ENCODE results near the gene GCAT. TPM values are rescaled to one million over a fixed set of nuclear protein-coding genes. Genes with fewer than 3 reads are reported as not detected.
"Not testable (repeated sequence)": the region's sequence is repeated elsewhere in the genome, so short reads cannot be mapped to it uniquely, and the experiment has no call there.

GCAT gene
- total and polyA plus RNA-seq, 9 of the 15 experiments (the other 6 are each of a cell fraction or from before 2014, with no cell fraction given): 1.9 to 69.9 (median 26.4) TPM

GRCh38 chr22:37797874-37798500, 9.7 kb upstream of the GCAT start (continued):
- TF ChIP-seq, protein P1, sequence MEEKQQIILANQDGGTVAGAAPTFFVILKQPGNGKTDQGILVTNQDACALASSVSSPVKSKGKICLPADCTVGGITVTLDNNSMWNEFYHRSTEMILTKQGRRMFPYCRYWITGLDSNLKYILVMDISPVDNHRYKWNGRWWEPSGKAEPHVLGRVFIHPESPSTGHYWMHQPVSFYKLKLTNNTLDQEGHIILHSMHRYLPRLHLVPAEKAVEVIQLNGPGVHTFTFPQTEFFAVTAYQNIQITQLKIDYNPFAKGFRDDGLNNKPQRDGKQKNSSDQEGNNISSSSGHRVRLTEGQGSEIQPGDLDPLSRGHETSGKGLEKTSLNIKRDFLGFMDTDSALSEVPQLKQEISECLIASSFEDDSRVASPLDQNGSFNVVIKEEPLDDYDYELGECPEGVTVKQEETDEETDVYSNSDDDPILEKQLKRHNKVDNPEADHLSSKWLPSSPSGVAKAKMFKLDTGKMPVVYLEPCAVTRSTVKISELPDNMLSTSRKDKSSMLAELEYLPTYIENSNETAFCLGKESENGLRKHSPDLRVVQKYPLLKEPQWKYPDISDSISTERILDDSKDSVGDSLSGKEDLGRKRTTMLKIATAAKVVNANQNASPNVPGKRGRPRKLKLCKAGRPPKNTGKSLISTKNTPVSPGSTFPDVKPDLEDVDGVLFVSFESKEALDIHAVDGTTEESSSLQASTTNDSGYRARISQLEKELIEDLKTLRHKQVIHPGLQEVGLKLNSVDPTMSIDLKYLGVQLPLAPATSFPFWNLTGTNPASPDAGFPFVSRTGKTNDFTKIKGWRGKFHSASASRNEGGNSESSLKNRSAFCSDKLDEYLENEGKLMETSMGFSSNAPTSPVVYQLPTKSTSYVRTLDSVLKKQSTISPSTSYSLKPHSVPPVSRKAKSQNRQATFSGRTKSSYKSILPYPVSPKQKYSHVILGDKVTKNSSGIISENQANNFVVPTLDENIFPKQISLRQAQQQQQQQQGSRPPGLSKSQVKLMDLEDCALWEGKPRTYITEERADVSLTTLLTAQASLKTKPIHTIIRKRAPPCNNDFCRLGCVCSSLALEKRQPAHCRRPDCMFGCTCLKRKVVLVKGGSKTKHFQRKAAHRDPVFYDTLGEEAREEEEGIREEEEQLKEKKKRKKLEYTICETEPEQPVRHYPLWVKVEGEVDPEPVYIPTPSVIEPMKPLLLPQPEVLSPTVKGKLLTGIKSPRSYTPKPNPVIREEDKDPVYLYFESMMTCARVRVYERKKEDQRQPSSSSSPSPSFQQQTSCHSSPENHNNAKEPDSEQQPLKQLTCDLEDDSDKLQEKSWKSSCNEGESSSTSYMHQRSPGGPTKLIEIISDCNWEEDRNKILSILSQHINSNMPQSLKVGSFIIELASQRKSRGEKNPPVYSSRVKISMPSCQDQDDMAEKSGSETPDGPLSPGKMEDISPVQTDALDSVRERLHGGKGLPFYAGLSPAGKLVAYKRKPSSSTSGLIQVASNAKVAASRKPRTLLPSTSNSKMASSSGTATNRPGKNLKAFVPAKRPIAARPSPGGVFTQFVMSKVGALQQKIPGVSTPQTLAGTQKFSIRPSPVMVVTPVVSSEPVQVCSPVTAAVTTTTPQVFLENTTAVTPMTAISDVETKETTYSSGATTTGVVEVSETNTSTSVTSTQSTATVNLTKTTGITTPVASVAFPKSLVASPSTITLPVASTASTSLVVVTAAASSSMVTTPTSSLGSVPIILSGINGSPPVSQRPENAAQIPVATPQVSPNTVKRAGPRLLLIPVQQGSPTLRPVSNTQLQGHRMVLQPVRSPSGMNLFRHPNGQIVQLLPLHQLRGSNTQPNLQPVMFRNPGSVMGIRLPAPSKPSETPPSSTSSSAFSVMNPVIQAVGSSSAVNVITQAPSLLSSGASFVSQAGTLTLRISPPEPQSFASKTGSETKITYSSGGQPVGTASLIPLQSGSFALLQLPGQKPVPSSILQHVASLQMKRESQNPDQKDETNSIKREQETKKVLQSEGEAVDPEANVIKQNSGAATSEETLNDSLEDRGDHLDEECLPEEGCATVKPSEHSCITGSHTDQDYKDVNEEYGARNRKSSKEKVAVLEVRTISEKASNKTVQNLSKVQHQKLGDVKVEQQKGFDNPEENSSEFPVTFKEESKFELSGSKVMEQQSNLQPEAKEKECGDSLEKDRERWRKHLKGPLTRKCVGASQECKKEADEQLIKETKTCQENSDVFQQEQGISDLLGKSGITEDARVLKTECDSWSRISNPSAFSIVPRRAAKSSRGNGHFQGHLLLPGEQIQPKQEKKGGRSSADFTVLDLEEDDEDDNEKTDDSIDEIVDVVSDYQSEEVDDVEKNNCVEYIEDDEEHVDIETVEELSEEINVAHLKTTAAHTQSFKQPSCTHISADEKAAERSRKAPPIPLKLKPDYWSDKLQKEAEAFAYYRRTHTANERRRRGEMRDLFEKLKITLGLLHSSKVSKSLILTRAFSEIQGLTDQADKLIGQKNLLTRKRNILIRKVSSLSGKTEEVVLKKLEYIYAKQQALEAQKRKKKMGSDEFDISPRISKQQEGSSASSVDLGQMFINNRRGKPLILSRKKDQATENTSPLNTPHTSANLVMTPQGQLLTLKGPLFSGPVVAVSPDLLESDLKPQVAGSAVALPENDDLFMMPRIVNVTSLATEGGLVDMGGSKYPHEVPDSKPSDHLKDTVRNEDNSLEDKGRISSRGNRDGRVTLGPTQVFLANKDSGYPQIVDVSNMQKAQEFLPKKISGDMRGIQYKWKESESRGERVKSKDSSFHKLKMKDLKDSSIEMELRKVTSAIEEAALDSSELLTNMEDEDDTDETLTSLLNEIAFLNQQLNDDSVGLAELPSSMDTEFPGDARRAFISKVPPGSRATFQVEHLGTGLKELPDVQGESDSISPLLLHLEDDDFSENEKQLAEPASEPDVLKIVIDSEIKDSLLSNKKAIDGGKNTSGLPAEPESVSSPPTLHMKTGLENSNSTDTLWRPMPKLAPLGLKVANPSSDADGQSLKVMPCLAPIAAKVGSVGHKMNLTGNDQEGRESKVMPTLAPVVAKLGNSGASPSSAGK (IDR thresholded peaks at IDR 0.05): peak; percentile 94
- TF ChIP-seq, protein P2, sequence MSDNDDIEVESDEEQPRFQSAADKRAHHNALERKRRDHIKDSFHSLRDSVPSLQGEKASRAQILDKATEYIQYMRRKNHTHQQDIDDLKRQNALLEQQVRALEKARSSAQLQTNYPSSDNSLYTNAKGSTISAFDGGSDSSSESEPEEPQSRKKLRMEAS (CRISPR knock-in tag; IDR thresholded peaks at IDR 0.05): peak; percentile 94
- TF ChIP-seq FOXP4 (CRISPR knock-in tag; IDR thresholded peaks at IDR 0.05; ENCODE audit: borderline replicate concordance): 0 out of 2 replicates have a peak, but pooled peaks have one; percentile 69

- H3K9me1 ChIP-seq (ENCODE audit: control insufficient read depth, insufficient read depth, low read length); H2AFZ ChIP-seq (ENCODE audit: low read depth, low read length); BruUV-seq (replicated peaks); intact Hi-C loops (cut with micrococcal nuclease); H3K4me3 ChIP-seq; POLR2A ChIA-PET; H3K9me3 ChIP-seq (replicated peaks; ENCODE audit: control insufficient read depth, insufficient read depth, low read depth, low read length); ATAC-seq; H3K79me2 ChIP-seq (ENCODE audit: control insufficient read depth, insufficient read depth, low read length); CTCF ChIA-PET (ENCODE audit: low intra/inter-chr PET ratio); DNase-seq (ENCODE audit: extremely low read depth in 1 of 4, low spot score in 3 of 4); H3K27ac ChIP-seq (ENCODE audit: extremely low read depth, low read depth, low read length); H3K36me3 ChIP-seq (ENCODE audit: control insufficient read depth, insufficient read depth, low read length); H3K4me2 ChIP-seq (ENCODE audit: insufficient read depth, low read length); H3K9ac ChIP-seq (ENCODE audit: insufficient read depth in 1 of 2, low read depth in 2 of 2, low read length in 2 of 2); H3K27me3 ChIP-seq (ENCODE audit: control insufficient read depth in 2 of 2, insufficient read depth in 2 of 2, low read length in 2 of 2); in situ Hi-C loops (cut with MboI); H4K20me1 ChIP-seq (replicated peaks; ENCODE audit: control insufficient read depth, insufficient read depth, low read length); FAIRE-seq: not testable (repeated sequence)
- WGBS (ENCODE audit: insufficient coverage, low coverage, missing lambda C conversion rate): 91% methylated on average over 4 of the region's 9 CpGs
- H3K4me1 ChIP-seq (replicated peaks in 1 of 2; ENCODE audit: control insufficient read depth in 2 of 2, insufficient read depth in 2 of 2, low read length in 2 of 2): peaks cover 14 to 38% of the 10 kb centered on the region in 2 experiments
Measured at GRCh38 chr22:37799979-37800378, 7.8 kb upstream of the GCAT start.
